Fibroblast of villous mesenchyme (primary cell): ENCODE measurements around the gene PKM. TPM values are rescaled to one million over a fixed set of nuclear protein-coding genes. Genes with fewer than 3 reads are reported as not detected.
"Not testable (repeated sequence)": the region's sequence is repeated elsewhere in the genome, so short reads cannot be mapped to it uniquely, and the experiment has no call there.

Experiments used
- DNase-seq: peaks from one replicate; pipeline ENCODE4 v3.0.0-alpha.2; 2010; ENCODE audit warnings: low read depth
- H3K4me3 ChIP-seq: 2 replicates; pipeline ENCODE4 v1.5.1; 2011; ENCODE audit warnings: low read depth, mild to moderate bottlenecking, low read length
- total RNA-seq: library from RNA; depleted of rRNA; stranded (reverse); fragments of >200 nt; gene quantifications from 2 replicates; pipeline ENCODE4 v1.2.3, GENCODE V29; 2012
- TF ChIP-seq, protein P1 (sequence below): IDR thresholded peaks from 2 replicates; pipeline ENCODE4 v1.5.1; 2012; ENCODE audit warnings: low read depth, mild to moderate bottlenecking, low read length; ENCODE audit not compliant: insufficient read depth

PKM gene
- total RNA-seq, 1 donor, result 2,239 TPM

DNA sequence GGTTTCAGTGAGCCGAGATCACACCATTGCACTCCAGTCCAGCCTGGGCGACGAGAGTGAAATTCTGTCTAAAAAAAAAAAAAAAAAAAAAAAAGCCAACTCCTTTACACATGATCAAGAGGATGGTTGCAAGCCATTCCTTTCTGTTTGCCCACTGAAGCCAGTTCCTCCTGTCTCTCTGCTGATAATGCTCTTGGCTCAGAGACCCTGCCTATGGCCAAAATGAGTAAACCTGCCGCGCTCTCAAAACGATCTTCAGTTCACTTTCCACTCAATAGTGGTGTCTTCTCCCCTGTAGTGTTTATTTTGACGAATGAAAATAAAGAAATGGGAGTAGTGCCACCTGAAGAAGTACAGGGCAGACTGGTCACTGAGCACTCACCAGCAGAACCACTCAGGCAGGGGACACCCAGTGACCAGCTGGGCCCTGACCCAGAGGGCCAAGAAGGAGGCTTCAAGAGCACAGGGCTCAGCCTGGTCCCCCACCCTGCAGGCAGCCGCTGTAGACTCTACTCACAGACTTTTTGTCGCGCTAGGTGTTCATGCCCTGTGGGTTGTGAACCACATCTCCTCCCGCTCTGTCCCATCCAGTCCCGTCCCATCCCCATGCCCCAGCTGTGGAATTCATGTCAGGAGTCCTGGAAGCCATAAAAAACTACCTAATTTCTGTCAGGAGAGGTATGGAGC lies 57.0 kb downstream of the PKM start:
- DNase-seq, result no peak
- TF ChIP-seq, protein P1, sequence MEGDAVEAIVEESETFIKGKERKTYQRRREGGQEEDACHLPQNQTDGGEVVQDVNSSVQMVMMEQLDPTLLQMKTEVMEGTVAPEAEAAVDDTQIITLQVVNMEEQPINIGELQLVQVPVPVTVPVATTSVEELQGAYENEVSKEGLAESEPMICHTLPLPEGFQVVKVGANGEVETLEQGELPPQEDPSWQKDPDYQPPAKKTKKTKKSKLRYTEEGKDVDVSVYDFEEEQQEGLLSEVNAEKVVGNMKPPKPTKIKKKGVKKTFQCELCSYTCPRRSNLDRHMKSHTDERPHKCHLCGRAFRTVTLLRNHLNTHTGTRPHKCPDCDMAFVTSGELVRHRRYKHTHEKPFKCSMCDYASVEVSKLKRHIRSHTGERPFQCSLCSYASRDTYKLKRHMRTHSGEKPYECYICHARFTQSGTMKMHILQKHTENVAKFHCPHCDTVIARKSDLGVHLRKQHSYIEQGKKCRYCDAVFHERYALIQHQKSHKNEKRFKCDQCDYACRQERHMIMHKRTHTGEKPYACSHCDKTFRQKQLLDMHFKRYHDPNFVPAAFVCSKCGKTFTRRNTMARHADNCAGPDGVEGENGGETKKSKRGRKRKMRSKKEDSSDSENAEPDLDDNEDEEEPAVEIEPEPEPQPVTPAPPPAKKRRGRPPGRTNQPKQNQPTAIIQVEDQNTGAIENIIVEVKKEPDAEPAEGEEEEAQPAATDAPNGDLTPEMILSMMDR, result no peak
- H3K4me3 ChIP-seq, result no peak overlapping the region

- H3K4me3 ChIP-seq, result no peak overlapping the region
- TF ChIP-seq, protein P1, result no peak
- DNase-seq, result no peak
Measured at GRCh38 chr15:72173401-72173800, 57.6 kb downstream of the PKM start.

DNA sequence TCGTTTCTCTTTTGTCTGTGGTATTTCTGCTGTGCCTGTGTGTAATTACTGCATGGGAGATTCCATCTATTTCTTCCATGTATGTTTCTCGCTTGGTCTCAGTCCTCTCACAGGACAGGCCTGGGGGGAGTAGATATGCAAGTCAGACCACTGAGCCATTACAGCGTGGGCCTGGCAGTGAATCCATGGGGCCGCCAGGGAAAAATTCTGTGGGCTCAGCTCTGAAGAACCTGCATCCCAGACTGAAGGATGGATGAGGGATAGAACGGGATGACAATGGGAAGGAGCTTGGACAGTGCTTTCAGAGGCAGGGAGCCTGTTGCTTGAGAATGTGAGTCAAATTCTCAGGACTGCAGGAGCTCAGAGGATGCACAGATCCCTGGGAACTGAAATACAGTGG lies 58.2 kb downstream of the PKM start:
- no peak for DNase-seq
- TF ChIP-seq, protein P1, result no peak
- no peak overlapping the region for H3K4me3 ChIP-seq

GRCh38 chr15:72171978-72172377 lies 59.0 kb downstream of the PKM start:
- H3K4me3 ChIP-seq, result not testable (repeated sequence)
- DNase-seq, result peak; percentile 45

GRCh38 chr15:72170691-72171090 lies 60.3 kb downstream of the PKM start:
- TF ChIP-seq, protein P1, result no peak
- DNase-seq, result no peak
- H3K4me3 ChIP-seq, result no peak overlapping the region

DNA sequence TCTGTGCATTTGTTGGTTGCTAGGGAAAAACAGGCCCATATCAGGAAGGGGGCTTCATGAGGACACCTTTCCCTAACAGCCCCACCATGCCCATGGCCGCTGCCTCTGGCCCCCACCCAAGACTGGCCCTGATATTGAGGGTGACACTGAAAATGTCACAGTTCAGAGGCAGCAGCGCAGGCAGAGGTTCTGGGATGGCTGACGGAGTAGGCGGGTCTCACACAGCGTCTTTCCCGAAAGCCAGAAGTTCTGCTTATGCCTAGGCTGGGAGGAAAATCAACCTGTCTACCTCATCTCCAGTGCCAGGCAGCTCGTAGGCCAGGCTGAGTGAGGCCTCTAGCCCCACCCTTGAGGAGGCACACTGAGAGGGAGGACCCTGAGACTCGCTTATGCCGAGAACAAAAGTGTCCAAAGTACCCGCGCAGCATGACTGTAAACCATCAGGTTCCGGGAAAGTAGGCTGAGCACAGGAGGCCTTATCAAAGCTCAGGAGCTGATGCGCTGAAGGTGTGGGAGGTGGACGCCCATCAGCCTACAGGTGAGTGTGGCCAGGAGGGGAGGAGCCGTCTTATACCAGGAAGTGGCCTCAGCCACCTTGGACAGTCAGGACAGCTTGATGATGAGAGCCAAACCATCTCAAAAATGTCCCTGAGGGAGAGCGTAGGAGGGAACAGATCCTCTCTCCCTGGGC lies 60.9 kb downstream of the PKM start:
- TF ChIP-seq, protein P1, result no peak
- DNase-seq, result no peak
- no peak overlapping the region for H3K4me3 ChIP-seq

DNA sequence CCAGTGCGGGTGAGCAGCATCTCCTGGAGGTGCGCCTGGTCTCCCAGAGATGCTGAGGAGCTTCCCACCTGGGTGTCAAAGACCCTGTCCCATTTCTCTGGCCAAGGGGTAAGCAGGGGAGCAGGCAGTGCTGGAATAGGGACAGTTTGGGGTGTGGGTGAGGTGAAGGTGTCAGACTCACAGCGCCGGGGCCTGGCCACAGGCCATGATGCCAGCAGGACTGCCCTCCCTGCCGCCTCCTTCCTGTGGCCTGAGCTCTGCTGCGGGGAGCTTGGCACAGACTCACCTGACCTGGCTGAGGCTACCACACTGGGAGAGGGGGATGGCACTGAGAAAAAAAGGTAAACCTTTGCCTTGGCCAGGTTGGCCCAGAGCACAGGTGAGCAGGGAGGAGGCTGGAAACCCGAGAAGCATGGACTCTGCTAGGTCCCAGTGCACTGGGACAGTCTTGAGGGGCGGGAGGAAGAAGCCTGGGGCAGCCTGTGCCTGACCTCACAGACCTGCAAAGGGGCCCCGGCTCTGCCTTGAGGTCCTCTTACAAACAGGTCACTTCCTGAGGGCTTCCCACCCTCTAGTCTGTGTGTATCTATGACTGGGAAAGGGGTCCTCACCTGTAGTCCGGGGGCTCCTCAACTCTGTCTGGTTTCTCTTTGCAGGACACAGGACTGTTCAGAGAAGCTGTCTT lies 61.6 kb downstream of the PKM start:
- no peak overlapping the region for H3K4me3 ChIP-seq
- no peak for DNase-seq
- TF ChIP-seq, protein P1, result no peak
